Testis (tissue), 2 donors: ENCODE measurements around the gene H6PD.

Experiments
- POLR2A ChIP-seq: fragments of 450-650 bp; IDR thresholded peaks from one replicate; pipeline ENCODE4 v1.6.1; 2017; ENCODE audit warnings: antibody characterized with exemption, mild to moderate bottlenecking, moderate library complexity
- TF ChIP-seq, protein P1 (sequence below), 3 experiments: fragments of 450-650 bp in 2 of 3; fragments of 200-600 bp in 1 of 3; sonication (generic) in 1 of 3; IDR thresholded peaks; one replicate each; pipeline ENCODE4 v1.5.1; 2016 to 2019; ENCODE audit warnings: antibody characterized with exemption in 3 of 3, mild to moderate bottlenecking in 2 of 3, moderate library complexity in 1 of 3

DNA sequence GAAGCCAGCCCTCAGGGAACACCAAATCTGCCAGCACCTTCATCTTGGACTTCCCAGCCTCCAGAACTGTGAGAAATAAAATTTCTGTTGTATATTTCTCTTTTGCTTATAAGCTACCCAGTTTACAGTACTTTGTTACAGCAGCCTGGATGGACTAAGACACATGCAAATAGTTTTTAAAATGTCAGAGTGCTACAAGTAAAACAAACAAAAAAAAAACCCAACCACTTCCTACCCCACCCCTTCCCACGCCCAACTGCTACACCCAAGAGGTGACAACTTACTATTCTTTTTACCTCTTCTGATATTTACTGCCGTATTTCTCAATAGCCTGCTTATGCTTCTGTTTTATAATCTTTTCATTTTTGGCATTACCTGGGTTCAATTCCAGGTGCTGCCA lies 49.5 kb downstream of the H6PD start:
- TF ChIP-seq, protein P1, sequence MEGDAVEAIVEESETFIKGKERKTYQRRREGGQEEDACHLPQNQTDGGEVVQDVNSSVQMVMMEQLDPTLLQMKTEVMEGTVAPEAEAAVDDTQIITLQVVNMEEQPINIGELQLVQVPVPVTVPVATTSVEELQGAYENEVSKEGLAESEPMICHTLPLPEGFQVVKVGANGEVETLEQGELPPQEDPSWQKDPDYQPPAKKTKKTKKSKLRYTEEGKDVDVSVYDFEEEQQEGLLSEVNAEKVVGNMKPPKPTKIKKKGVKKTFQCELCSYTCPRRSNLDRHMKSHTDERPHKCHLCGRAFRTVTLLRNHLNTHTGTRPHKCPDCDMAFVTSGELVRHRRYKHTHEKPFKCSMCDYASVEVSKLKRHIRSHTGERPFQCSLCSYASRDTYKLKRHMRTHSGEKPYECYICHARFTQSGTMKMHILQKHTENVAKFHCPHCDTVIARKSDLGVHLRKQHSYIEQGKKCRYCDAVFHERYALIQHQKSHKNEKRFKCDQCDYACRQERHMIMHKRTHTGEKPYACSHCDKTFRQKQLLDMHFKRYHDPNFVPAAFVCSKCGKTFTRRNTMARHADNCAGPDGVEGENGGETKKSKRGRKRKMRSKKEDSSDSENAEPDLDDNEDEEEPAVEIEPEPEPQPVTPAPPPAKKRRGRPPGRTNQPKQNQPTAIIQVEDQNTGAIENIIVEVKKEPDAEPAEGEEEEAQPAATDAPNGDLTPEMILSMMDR (IDR thresholded peaks at IDR 0.05) = no peak
- TF ChIP-seq POLR2A = no peak
